ENCODE measurements around the gene LATS1.
A peak's percentile ranks its signal among the peaks of the same experiment; 100 is the strongest.
"Not testable (repeated sequence)": the region's sequence is repeated elsewhere in the genome, so short reads cannot be mapped to it uniquely, and the experiment has no call there.

Gene LATS1

DNA sequence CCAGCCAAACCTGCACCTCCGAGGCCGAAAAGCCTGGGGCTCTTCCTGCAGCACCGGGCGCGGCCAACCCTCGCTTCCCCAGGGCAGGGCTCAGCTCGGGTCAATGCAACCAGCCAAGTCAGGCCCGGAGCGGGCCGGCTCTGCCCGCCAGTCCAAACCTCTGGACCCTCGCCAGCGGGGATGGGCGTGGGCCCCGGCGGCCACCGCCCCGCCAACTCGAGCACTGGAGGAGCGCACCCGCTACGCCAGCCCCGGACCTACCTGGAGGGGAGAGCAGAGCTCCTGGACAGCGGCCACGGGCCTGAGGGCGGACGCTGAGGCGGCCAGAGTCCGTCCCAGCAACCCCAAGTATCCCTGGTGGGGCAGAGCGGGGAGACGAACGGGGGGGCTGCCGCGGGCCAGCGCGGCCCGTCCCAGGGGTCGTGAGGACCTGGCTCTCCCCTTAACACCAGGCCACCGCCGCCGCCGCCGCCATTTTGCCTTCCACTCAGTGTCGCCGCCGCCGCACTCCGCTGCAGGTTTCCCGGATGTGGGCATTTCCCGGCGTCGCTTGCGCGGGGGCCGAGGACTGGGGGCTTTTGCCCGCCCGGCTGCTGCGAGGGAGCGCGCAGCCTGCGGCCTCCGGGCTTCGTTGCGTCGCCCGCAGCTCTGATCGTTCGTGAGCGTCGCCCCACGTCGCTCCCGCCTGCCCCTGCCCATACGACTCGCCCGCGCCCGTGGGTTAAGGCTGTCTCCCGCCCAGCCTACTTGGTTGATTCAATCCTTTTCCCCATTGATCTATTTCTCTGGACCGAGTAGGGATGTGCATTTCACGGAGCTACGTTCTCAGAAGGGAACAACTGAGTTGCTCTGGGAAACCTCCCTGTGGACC lies at the start of gene LATS1:
Gene LATS1 (minus strand): TSS at position 514 of the 871 bp plus-strand sequence. CDS start 15,975 bp downstream, outside the sequence.
- peak in 57 of 58 donors; percentile 36 to 93 (median 84) for DNase-seq

- no peak for DNase-seq
These were observed 48.4 kb upstream of the LATS1 start for GRCh38 chr6:149766156-149766769.

DNA sequence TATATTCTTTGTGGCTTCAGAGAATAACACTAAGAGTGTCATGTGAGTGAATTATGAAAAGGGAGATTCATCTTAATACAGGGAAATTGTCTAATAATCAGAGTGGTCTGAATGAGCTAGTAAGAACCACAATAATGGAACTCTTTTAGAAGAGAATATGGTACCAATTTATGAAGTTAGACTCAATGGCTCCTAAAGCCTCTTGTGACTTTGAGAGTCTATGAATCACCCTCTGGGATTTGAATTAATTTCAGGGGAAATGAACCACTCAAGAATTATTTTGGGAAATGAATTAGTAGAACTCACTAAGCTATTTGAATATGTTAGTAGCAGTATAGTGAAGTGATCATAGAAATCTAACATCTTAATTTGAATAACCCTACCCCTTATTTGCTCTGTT lies 46.0 kb upstream of the LATS1 start:
- no peak for DNase-seq

GRCh38 chr6:149761438-149761837 lies 43.5 kb upstream of the LATS1 start:
- no peak for DNase-seq

GRCh38 chr6:149756261-149756636 lies 38.3 kb upstream of the LATS1 start:
- DNase-seq, result no peak

DNA sequence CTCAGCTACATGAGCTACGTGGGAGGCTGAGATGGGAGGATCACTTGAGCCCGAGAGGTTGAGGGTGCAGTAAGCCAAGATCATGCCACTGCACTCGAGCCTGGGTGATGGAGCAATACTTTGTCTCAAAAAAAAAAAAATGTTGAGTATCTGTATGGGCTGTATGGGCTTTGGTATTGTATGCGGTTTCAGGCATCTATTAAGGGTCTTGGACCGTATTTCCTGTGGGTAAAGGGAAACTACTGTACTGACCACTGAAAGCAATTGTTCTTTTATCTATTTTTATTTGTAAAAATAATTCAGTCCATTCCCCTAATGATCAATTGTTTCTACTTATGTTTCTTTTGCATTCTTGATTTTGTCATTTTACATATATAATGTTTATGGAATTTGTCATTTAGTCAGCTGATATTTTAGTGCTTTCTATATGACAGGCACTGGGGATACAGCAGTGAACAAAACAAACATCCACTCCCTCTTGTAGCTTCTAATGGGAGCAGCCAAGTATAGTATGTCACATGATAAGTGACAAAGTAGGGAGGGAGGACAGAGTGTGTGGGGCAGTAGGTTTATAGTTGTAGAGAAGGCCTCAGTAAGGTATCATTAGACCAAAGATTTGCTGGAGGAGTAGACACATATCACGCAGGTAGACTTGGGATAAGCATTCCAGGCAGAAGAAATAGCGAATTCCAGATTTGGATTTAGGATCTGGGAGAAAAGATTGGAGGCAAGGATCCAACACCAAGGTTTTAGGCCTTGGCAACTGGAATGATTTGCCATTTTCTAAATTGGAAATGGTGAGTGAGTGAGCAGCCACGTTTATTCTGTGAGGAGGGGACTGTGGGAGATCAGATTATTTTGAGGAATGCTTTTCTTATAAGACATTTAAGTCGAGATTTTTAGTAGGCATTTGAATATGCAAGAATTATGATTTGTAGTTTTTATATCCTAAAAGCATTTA lies 37.7 kb upstream of the LATS1 start:
- DNase-seq, result peak in 4 of 58 donors; percentile 0 to 12 (median 4)

GRCh38 chr6:149754548-149754947 lies 36.6 kb upstream of the LATS1 start:
- DNase-seq, result no peak

- DNase-seq, result not testable (repeated sequence)
These were observed 35.4 kb upstream of the LATS1 start for GRCh38 chr6:149753374-149753637.

DNA sequence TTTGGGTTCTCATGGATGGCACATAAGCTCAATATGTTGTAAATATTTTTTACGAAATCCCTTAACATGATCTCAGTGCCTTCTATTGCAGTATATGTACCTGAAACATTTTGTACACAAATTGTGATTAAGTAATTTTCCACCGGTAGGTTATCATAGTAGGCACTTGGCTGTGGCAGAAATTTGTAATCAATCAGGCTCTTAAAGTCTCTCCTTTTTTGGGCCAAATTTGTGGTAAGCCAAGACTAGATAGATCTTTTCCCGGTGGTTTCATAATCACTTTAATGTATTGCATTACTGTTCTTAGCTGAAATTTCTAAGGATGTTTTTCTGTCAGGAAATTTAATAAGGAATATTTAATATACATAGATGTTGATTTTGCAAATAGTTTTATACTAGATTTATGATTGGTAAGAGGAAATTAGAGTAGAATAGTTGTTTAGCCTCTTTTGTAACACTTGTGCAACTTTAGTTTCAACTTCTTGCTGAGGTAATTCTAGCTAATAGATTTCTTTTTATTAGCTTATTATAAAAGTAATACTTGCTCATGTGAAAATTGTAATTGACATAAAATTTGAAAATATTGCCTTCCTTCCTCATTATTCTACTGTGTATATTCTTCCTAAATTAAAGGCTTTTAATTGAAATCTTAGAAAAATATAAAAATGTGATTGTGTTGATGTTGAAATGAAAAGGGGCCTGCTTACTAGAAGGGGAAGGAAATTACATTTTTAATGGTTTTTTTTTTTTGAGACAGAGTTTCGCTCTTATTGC lies 34.9 kb upstream of the LATS1 start:
- DNase-seq, result no peak

GRCh38 chr6:149751920-149752319 lies 34.0 kb upstream of the LATS1 start:
- DNase-seq, result not testable (repeated sequence)

- DNase-seq, result no peak
These were observed 33.3 kb upstream of the LATS1 start for GRCh38 chr6:149751239-149751638.

- DNase-seq, result peak in 52 of 58 donors; percentile 11 to 74 (median 50)
These were observed 32.3 kb upstream of the LATS1 start for GRCh38 chr6:149750136-149750609.

GRCh38 chr6:149749594-149750135 lies 31.8 kb upstream of the LATS1 start, which contains the start of gene PCMT1:
Gene PCMT1 (plus strand): TSS chr6:149749741. CDS start chr6:149749902, 161 bp downstream.
- peak in 57 of 58 donors; percentile 25 to 91 (median 83) for DNase-seq

- DNase-seq, result not testable (repeated sequence)
These were observed 31.2 kb upstream of the LATS1 start for GRCh38 chr6:149749082-149749593.

GRCh38 chr6:149746147-149746946 lies 28.4 kb upstream of the LATS1 start, which contains the start of gene NUP43:
Gene NUP43 (minus strand): TSS chr6:149746529. CDS start chr6:149746495, 34 bp downstream.
- peak; percentile 46 to 94 (median 84) for DNase-seq

- not testable (repeated sequence) for DNase-seq
These were observed 27.4 kb upstream of the LATS1 start for GRCh38 chr6:149745252-149745651.

DNA sequence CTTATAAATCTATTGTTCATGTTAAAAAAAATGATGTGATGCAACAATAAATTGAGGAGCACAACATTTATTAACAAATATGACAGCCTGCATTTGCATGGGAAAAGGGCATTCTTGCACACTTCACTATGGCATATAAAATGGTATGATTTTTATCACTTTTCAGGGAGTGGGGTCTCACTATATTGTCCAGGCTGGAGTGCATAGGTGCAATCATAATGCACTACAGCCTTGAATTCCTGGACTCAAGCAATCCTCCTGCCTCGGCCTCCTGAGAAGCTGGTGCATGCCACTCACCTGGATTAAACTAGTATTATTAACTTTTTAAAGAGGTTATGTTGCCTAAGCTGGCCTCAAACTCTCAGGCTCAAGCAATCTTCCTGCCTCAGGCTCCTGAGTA lies 17.0 kb upstream of the LATS1 start:
- no peak for DNase-seq

DNA sequence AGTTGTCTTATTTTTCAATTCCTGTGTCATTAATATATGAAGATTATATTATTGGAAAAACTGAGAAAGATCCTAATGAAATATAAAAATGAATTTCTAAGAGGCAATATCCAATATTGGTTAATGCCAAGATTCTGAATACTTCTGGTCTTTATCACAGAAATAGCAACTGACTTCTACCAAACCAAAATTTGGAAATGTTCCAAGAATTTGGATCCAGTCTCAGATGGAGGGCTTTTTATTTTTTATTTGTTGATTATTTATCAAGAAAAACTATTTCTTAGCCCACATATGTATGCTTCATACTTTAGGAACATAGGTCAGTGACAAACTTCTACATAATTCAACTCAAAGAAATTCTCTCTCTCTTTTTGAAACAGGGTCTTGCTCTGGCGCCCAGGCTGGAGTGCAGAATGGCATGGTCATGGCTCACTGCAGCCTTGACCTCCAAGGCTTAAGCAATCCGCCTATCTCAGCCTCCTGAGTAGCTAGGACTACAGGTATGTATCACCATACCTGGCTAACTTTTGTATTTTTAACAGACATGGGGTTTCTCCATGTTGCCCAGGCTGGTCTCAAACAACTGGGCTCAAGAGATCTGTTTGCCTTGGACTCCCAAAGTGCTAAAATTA lies 15.3 kb upstream of the LATS1 start:
- no peak for DNase-seq

Measured in anterior cingulate cortex (tissue), 58 donors.